Astrocyte (in vitro differentiated cells and primary cell): ENCODE data around the gene FRMD4A. TPM values are rescaled to one million over a fixed set of nuclear protein-coding genes. Genes with fewer than 3 reads are reported as not detected.

Experiments used
- DNase-seq: peaks from one replicate; pipeline ENCODE4 v3.0.0-alpha.2; 2010; ENCODE audit warnings: low read depth
- FAIRE-seq: peaks from 2 replicates; lab custom pipeline; 2011; peaks lifted over from hg19 to GRCh38; lab: Jason Lieb, UNC
- H2AFZ ChIP-seq: 2 replicates; pipeline ENCODE4 v1.6.0; 2012; ENCODE audit warnings: low read depth, low read length, inconsistent platforms
- H3K27ac ChIP-seq: 2 replicates; pipeline ENCODE4 v1.5.1; 2011; ENCODE audit warnings: low read depth, low read length, inconsistent platforms
- H3K27me3 ChIP-seq: 2 replicates; pipeline ENCODE4 v1.6.0; 2011; ENCODE audit warnings: low read length, inconsistent platforms; ENCODE audit not compliant: insufficient read depth
- H3K36me3 ChIP-seq: 2 replicates; pipeline ENCODE4 v1.5.1; 2011; ENCODE audit warnings: low read length, inconsistent platforms; ENCODE audit not compliant: insufficient read depth
- H3K4me1 ChIP-seq: 2 replicates; pipeline ENCODE4 v1.5.1; 2011; ENCODE audit warnings: low read length, inconsistent platforms; ENCODE audit not compliant: insufficient read depth
- H3K4me2 ChIP-seq: 2 replicates; pipeline ENCODE4 v1.6.0; 2012; ENCODE audit warnings: low read length, inconsistent platforms
- H3K4me3 ChIP-seq: 2 replicates; pipeline ENCODE4 v1.5.1; 2011; ENCODE audit warnings: low read depth, mild to moderate bottlenecking, low read length, inconsistent platforms; ENCODE audit not compliant: insufficient read depth
- H3K79me2 ChIP-seq: 2 replicates; pipeline ENCODE4 v1.6.0; 2012; ENCODE audit warnings: mild to moderate bottlenecking, low read length, inconsistent platforms; ENCODE audit not compliant: insufficient read depth
- H3K9ac ChIP-seq: 2 replicates; pipeline ENCODE4 v1.6.0; 2012; ENCODE audit warnings: mild to moderate bottlenecking, low read length, inconsistent platforms
- H3K9me3 ChIP-seq: 2 replicates; pipeline ENCODE4 v1.5.1; 2012; ENCODE audit warnings: low read depth, mild to moderate bottlenecking, low read length, inconsistent platforms; ENCODE audit not compliant: insufficient read depth
- H4K20me1 ChIP-seq: 2 replicates; pipeline ENCODE4 v1.6.0; 2012; ENCODE audit warnings: low read length, inconsistent platforms; ENCODE audit not compliant: insufficient read depth
- H3K27ac Mint-ChIP-seq: one replicate; pipeline ENCODE4 v1.8.0; 2021; ENCODE audit warnings: mild to moderate bottlenecking, mixed read lengths; ENCODE audit not compliant: unreplicated experiment
- H3K27me3 Mint-ChIP-seq: one replicate; pipeline ENCODE4 v1.8.0; 2021; ENCODE audit warnings: low read depth, mixed read lengths; ENCODE audit not compliant: unreplicated experiment
- H3K36me3 Mint-ChIP-seq: one replicate; pipeline ENCODE4 v1.8.0; 2021; ENCODE audit warnings: low read depth, mixed read lengths; ENCODE audit not compliant: unreplicated experiment
- H3K4me1 Mint-ChIP-seq: one replicate; pipeline ENCODE4 v1.8.0; 2021; ENCODE audit warnings: low read depth, mixed read lengths; ENCODE audit not compliant: unreplicated experiment
- H3K4me3 Mint-ChIP-seq: one replicate; pipeline ENCODE4 v1.8.0; 2021; ENCODE audit warnings: mild to moderate bottlenecking, moderate library complexity, mixed read lengths; ENCODE audit not compliant: unreplicated experiment
- H3K9me3 Mint-ChIP-seq: one replicate; pipeline ENCODE4 v1.8.0; 2021; ENCODE audit warnings: mild to moderate bottlenecking, mixed read lengths; ENCODE audit not compliant: unreplicated experiment
- EZH2 ChIP-seq: IDR thresholded peaks from 2 replicates; pipeline ENCODE4 v1.6.1; 2012; ENCODE audit warnings: mild to moderate bottlenecking, low read length, inconsistent platforms; ENCODE audit not compliant: insufficient read depth
- total RNA-seq: library from RNA; stranded (reverse); gene quantifications from 2 replicates; pipeline ENCODE4 v1.2.1, GENCODE V29; 2021
- TF ChIP-seq, protein P1 (sequence below): IDR thresholded peaks from 2 replicates; pipeline ENCODE4 v1.5.1; 2011; ENCODE audit warnings: low read depth, mild to moderate bottlenecking, inconsistent platforms, low read length, moderate library complexity; ENCODE audit not compliant: insufficient read depth

FRMD4A gene
- total RNA-seq, 1 donor from 2014 or later, result 82.5 TPM

DNA sequence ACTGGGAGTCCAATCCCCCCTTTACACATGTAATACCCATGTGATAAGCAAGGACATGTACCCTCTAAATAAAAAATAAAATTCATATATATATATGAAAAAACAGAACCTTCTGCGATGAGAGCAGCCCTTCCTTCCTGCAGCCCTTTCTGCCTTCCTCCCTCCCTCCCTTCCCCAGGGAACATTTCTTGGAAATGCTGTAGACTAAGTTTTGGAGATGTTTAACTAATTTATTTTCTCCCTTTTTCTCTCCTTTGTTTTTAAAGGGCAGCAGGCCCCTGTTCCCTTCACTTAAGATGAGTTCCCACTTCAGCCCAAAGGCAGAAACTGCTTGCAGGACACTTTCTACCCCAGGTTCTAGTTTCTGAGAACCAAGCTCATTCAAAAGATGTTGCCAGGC lies 179.2 kb downstream of the FRMD4A start:
- no peak overlapping the region for H3K4me2 ChIP-seq
- no peak overlapping the region for H3K9ac ChIP-seq
- peaks cover 4% of the 10 kb centered on the region for H3K9me3 Mint-ChIP-seq
- H3K27ac Mint-ChIP-seq, result no peak overlapping the region
- H3K4me3 ChIP-seq, result no peak overlapping the region
- no peaks in the 10 kb centered on the region for H3K79me2 ChIP-seq
- TF ChIP-seq EZH2, result no peak
- TF ChIP-seq, protein P1, sequence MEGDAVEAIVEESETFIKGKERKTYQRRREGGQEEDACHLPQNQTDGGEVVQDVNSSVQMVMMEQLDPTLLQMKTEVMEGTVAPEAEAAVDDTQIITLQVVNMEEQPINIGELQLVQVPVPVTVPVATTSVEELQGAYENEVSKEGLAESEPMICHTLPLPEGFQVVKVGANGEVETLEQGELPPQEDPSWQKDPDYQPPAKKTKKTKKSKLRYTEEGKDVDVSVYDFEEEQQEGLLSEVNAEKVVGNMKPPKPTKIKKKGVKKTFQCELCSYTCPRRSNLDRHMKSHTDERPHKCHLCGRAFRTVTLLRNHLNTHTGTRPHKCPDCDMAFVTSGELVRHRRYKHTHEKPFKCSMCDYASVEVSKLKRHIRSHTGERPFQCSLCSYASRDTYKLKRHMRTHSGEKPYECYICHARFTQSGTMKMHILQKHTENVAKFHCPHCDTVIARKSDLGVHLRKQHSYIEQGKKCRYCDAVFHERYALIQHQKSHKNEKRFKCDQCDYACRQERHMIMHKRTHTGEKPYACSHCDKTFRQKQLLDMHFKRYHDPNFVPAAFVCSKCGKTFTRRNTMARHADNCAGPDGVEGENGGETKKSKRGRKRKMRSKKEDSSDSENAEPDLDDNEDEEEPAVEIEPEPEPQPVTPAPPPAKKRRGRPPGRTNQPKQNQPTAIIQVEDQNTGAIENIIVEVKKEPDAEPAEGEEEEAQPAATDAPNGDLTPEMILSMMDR, result no peak
- no peak overlapping the region for H2AFZ ChIP-seq
- H3K36me3 Mint-ChIP-seq, result peaks cover 2% of the 10 kb centered on the region
- peaks cover 5% of the 10 kb centered on the region for H3K27me3 Mint-ChIP-seq
- H3K4me1 ChIP-seq, result no peaks in the 10 kb centered on the region
- H3K4me1 Mint-ChIP-seq, result peaks cover 3% of the 10 kb centered on the region
- H3K9me3 ChIP-seq, result no peaks in the 10 kb centered on the region
- no peak overlapping the region for H3K4me3 Mint-ChIP-seq
- no peak overlapping the region for H3K27ac ChIP-seq
- no peaks in the 10 kb centered on the region for H3K36me3 ChIP-seq
- no peak for FAIRE-seq
- H4K20me1 ChIP-seq, result no peaks in the 10 kb centered on the region
- no peak for DNase-seq
- no peaks in the 10 kb centered on the region for H3K27me3 ChIP-seq

GRCh38 chr10:14150526-14150925 lies 180.2 kb downstream of the FRMD4A start:
- no peak overlapping the region for H2AFZ ChIP-seq
- H3K4me1 ChIP-seq, result peaks cover 4% of the 10 kb centered on the region
- FAIRE-seq, result no peak
- no peak for DNase-seq
- no peaks in the 10 kb centered on the region for H3K36me3 ChIP-seq
- H3K9ac ChIP-seq, result no peak overlapping the region
- no peaks in the 10 kb centered on the region for H3K9me3 ChIP-seq
- TF ChIP-seq EZH2, result no peak
- TF ChIP-seq, protein P1, result no peak
- H3K27ac Mint-ChIP-seq, result no peak overlapping the region
- no peak overlapping the region for H3K4me3 ChIP-seq
- H3K27me3 Mint-ChIP-seq, result peaks cover 5% of the 10 kb centered on the region
- H3K79me2 ChIP-seq, result no peaks in the 10 kb centered on the region
- H3K27me3 ChIP-seq, result no peaks in the 10 kb centered on the region
- peaks cover 4% of the 10 kb centered on the region for H3K9me3 Mint-ChIP-seq
- H4K20me1 ChIP-seq, result no peaks in the 10 kb centered on the region
- no peak overlapping the region for H3K4me2 ChIP-seq
- H3K36me3 Mint-ChIP-seq, result peaks cover 2% of the 10 kb centered on the region
- H3K4me1 Mint-ChIP-seq, result peaks cover 9% of the 10 kb centered on the region
- H3K4me3 Mint-ChIP-seq, result no peak overlapping the region
- H3K27ac ChIP-seq, result no peak overlapping the region

DNA sequence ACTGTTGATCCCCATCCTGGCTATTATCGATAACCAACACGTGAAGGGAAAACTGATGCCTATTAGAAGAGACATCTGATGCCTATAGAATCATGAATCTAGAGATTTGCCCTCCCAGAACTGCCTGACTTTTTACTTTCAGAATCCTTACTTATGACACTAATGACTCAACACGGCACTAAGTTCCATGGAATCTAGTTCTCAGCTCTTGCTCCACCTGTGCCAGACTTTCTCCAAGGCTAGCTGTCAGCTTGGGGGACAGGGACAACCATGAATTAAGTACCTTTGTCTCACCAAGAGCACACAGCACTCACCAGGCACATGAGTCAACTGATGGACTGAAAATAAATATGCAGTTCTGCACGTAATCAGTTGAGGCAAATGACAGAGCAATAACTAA lies 184.2 kb downstream of the FRMD4A start:
- FAIRE-seq, result peak; percentile 17
- Mint-ChIP-seq H3K4me1 (peaks cover 9% of the 10 kb centered on the region), H3K36me3 (no peaks in the 10 kb centered on the region), H3K27ac (peak overlapping the region; percentile 44), H3K27me3 (peaks cover 13% of the 10 kb centered on the region), H3K9me3 (no peaks in the 10 kb centered on the region), H3K4me3 (no peak overlapping the region)
- Histone ChIP-seq H4K20me1 (no peaks in the 10 kb centered on the region), H3K9ac (peak overlapping the region; percentile 43), H3K27me3 (peaks cover 14% of the 10 kb centered on the region), H2AFZ (no peak overlapping the region), H3K27ac (peak overlapping the region; percentile 33), H3K36me3 (no peaks in the 10 kb centered on the region), H3K9me3 (no peaks in the 10 kb centered on the region), H3K4me1 (peaks cover 4% of the 10 kb centered on the region), H3K4me2 (peak overlapping the region; percentile 65), H3K79me2 (no peaks in the 10 kb centered on the region), H3K4me3 (no peak overlapping the region)
- TF ChIP-seq, protein P1, result no peak
- no peak for TF ChIP-seq EZH2
- DNase-seq, result peak; percentile 45
